Iris pigment epithelial cell (primary cell): ENCODE measurements around the gene ENOPH1.

ENCODE experiments used
- DNase-seq: peaks from one replicate; pipeline ENCODE4 v3.0.0-alpha.2; 2011; ENCODE audit warnings: low read depth

ENOPH1 gene

GRCh38 chr4:82428526-82428968, 1.8 kb upstream of the ENOPH1 start:
- DNase-seq: no peak

- peak; percentile 86 for DNase-seq
These were observed 1.2 kb upstream of the ENOPH1 start for GRCh38 chr4:82428969-82429727.

- DNase-seq: peak; percentile 44
These were observed 630 bp upstream of the ENOPH1 start for GRCh38 chr4:82429728-82430192.

GRCh38 chr4:82430964-82431745, 765 bp downstream of the ENOPH1 start:
- peak; percentile 42 for DNase-seq

- no peak for DNase-seq
These were observed 1.4 kb downstream of the ENOPH1 start for GRCh38 chr4:82431831-82432230.

GRCh38 chr4:82432596-82432995, 2.2 kb downstream of the ENOPH1 start:
- DNase-seq: no peak

GRCh38 chr4:82433791-82434190, 3.4 kb downstream of the ENOPH1 start:
- DNase-seq: no peak

- DNase-seq: no peak
These were observed 4.6 kb downstream of the ENOPH1 start for GRCh38 chr4:82434949-82435348.

- no peak for DNase-seq
These were observed 5.7 kb downstream of the ENOPH1 start for GRCh38 chr4:82436130-82436529.

GRCh38 chr4:82436780-82437179, 6.4 kb downstream of the ENOPH1 start:
- no peak for DNase-seq

- no peak for DNase-seq
These were observed 7.1 kb downstream of the ENOPH1 start for GRCh38 chr4:82437285-82438005.

GRCh38 chr4:82439088-82439487, 8.7 kb downstream of the ENOPH1 start:
- no peak for DNase-seq

GRCh38 chr4:82447886-82448285, 17.5 kb downstream of the ENOPH1 start:
- DNase-seq: no peak

- DNase-seq: no peak
These were observed 20.8 kb downstream of the ENOPH1 start for GRCh38 chr4:82450966-82451755.

- no peak for DNase-seq
These were observed 21.6 kb downstream of the ENOPH1 start for GRCh38 chr4:82452026-82452425.

GRCh38 chr4:82457266-82457665, 26.9 kb downstream of the ENOPH1 start:
- no peak for DNase-seq

GRCh38 chr4:82458729-82459128, 28.3 kb downstream of the ENOPH1 start:
- no peak for DNase-seq

GRCh38 chr4:82461710-82462109, 31.3 kb downstream of the ENOPH1 start:
- no peak for DNase-seq

GRCh38 chr4:82462415-82462831, 32.0 kb downstream of the ENOPH1 start:
- DNase-seq: peak; percentile 80

GRCh38 chr4:82463221-82463620, 32.8 kb downstream of the ENOPH1 start:
- DNase-seq: no peak

- DNase-seq: peak; percentile 23
These were observed 37.1 kb downstream of the ENOPH1 start for GRCh38 chr4:82467471-82467870.
